Activated T-cell treated with anti-CD3 and anti-CD28 coated beads, Interleukin-2, amount 50 U/mL, for 4 hours (primary cell): Measurements from ENCODE around the gene TSHZ3. TPM values are rescaled to one million over a fixed set of nuclear protein-coding genes. Genes with fewer than 3 reads are reported as not detected.

ENCODE experiments used
- ATAC-seq, 2 donors: fragments of 200-7000 bp; cut with Tn5 transposase; one replicate each; pipeline ENCODE4 v1.10.0; 2021
- DNase-seq: peaks from one replicate; pipeline ENCODE4 v3.0.0-alpha.2; 2020
- H3K27me3 Mint-ChIP-seq: one replicate; pipeline ENCODE4 v1.8.0; 2021; ENCODE audit warnings: low read depth, mixed read lengths
- H3K36me3 Mint-ChIP-seq: one replicate; pipeline ENCODE4 v1.8.0; 2022; ENCODE audit warnings: mixed read lengths; ENCODE audit not compliant: insufficient read depth
- H3K4me1 Mint-ChIP-seq: one replicate; pipeline ENCODE4 v1.8.0; 2021; ENCODE audit warnings: low read depth, mixed read lengths
- H3K4me3 Mint-ChIP-seq: one replicate; pipeline ENCODE4 v1.8.0; 2021; ENCODE audit warnings: mild to moderate bottlenecking, moderate library complexity, mixed read lengths
- H3K9me3 Mint-ChIP-seq: one replicate; pipeline ENCODE4 v1.8.0; 2021; ENCODE audit warnings: mixed read lengths
- total RNA-seq, 3 donors: library from RNA; stranded (reverse); gene quantifications; one replicate each; pipeline ENCODE4 v1.2.1, GENCODE V29; 2021

Gene TSHZ3
- total RNA-seq, 3 donors from 2014 or later, result 0.25 to 0.95 (median 0.63) TPM

DNA sequence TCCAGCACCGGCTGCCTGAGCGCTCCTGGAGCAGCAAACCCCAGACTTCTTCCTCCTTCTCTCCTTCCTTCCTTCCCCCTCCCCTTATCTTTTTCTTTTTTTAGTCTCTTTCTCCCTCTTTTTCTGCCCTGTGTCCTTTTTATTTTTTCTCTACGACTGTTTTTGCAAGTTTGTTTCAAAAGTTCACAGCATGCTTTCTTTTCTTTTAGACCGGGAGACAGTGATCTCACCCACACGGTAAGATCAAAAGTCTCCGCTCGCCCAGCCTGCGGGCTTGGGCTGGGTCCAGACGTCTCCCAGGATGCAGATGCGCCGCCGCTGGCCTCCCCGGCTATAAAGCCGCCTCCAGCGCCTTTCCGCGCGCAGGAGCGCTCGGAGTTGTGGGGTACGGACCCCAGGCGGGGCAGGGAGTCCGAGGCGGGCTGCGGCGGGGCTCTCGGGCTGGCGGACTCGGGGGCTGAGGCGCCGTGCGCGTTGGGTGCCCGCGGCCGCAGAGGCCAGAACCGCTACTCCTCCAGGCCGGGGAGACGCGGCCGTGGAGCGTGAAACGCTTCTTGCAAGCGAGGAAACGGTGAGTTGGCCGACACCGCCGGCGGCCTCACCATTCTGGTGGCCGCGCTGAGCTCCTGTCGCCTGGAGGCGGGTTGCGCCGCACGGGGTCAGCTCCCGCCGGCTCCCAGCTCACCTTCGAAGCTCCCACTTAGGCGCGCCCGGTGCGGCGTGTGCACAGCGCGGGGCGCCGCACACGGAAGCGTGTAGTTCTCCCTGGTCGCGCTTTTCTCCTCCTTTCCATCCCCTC lies 2.0 kb upstream of the TSHZ3 start:
- Mint-ChIP-seq H3K4me3 (peak overlapping the region; percentile 91), H3K9me3 (no peaks in the 10 kb centered on the region), H3K36me3 (no peaks in the 10 kb centered on the region), H3K4me1 (peaks cover 50% of the 10 kb centered on the region), H3K27me3 (peaks cover 66% of the 10 kb centered on the region)
- DNase-seq (no peak), ATAC-seq (no peak)

DNA sequence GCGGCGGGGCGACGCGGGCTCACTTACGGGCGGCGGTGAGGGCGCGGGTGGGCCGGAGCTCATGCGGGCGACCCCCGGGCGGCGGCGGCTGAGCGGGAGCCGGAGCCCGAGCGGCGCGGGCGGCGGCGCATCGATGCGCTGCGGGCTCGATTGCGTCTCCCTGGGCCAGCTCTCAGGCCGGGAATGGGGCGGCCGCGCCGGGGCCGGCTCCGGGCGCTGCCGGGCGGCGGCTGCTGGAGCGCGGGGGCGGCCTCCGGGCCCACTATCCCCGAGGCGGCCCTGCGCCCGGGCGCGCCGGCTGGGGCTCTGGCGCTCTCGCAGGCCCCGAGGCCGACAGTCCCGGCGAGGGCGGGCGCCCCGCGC lies 1.4 kb upstream of the TSHZ3 start:
- Mint-ChIP-seq H3K9me3 (no peaks in the 10 kb centered on the region), H3K27me3 (peaks cover 66% of the 10 kb centered on the region), H3K4me3 (peak overlapping the region; percentile 91), H3K4me1 (peaks cover 48% of the 10 kb centered on the region), H3K36me3 (no peaks in the 10 kb centered on the region)
- ATAC-seq, result peak; percentile 25 to 36
- DNase-seq, result no peak

DNA sequence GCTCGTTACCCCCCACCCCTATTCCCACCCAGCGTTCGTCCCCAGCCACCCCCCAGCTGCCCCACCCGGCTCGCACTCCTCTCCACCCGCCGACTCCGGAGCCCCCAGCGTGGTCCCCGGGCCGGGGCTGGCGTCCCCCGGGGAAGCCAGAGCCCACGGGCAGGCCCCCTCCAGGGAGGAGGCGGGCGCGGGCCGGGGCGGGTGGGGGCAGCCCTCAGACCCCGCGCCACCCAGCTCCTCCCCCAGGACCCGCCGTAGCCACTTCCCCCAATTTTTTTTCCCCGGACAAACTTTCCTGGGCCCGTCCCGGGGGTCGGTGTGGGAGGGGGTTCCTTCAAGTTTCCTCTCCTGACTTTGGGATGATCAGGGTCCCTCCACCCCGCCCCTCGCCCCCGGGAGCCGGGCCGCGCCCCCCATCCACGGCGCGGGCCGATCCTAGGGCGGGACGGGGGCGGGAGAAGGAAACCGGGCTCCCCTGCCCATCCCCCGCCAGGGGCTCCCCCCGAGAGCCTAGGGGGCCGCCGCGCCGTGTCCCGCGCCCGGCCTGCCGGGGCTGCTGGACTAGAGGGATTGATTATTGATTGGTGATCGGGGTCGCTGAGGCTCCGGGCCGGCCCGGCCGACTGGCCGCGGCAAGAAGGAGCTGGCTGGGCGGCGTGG lies 927 bp upstream of the TSHZ3 start:
- DNase-seq, result no peak
- ATAC-seq, result no peak
- Mint-ChIP-seq H3K36me3 (no peaks in the 10 kb centered on the region), H3K9me3 (no peaks in the 10 kb centered on the region), H3K27me3 (peaks cover 62% of the 10 kb centered on the region), H3K4me1 (peaks cover 44% of the 10 kb centered on the region), H3K4me3 (peak overlapping the region; percentile 53)

DNA sequence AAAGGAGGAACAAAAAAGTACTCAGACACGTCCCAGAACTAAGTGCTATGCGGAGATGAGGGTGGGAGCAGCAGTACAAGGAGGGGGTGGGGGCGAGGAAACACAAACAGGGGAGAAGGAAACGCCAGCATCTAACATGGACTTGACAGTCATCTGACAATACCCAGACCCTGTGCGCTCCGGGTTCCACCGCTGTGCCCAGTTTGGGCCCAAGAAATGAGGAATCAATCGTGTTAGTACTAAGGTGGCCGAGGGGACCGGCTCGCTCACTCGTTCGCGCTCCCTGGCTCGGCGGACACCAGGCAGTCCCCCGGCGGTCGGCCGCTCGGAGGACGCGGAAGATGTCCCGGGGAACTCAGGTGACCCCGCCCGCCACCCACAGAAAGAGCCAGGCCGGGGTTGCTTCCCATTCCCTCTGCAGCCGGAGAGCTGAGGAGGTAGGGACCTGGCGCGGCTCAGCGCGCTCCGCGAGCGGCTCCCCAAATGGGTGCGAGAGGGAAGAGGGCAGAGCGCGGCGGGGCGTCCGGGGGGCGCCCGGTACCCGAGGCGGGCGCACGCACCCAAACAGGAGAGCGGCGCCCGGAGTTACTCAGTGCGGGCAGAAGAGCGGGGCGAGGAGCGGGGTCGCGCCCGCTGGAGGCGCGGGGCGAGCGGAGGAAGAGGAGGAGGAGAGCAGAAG lies 616 bp downstream of the TSHZ3 start:
- peaks cover 53% of the 10 kb centered on the region for H3K27me3 Mint-ChIP-seq
- H3K4me3 Mint-ChIP-seq, result peak overlapping the region; percentile 76
- H3K4me1 Mint-ChIP-seq, result peaks cover 32% of the 10 kb centered on the region
- no peaks in the 10 kb centered on the region for H3K36me3 Mint-ChIP-seq
- peak; percentile 27 to 30 for ATAC-seq
- H3K9me3 Mint-ChIP-seq, result no peaks in the 10 kb centered on the region
- no peak for DNase-seq

DNA sequence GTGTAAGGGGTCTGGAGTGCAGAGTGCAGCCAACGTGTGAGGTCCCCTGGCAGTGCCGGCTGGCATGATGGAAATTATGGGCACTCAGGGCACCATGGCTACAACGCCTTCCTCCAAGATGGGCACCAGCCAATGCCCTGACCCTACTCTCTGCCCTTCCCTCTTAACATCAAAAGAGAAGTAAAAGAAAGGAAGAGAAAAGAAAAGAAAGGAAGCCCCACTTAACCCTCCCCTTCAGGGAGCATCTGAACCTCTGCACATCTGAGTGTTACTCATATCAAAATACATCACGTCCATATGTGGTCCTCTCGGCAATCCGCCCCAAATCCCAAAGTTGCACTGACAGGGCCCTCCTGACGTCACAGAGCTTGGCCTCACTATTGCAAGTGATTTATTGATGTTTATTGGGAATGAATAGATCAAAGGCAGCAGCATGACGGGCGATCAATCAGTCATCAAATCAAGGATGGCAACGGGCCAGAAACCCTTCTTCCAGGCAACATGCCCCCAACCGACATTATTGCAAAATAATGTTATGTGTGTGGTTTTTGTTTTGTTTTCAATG lies 1.3 kb downstream of the TSHZ3 start:
- H3K4me3 Mint-ChIP-seq, result peak overlapping the region; percentile 76
- no peaks in the 10 kb centered on the region for H3K36me3 Mint-ChIP-seq
- DNase-seq, result no peak
- no peaks in the 10 kb centered on the region for H3K9me3 Mint-ChIP-seq
- peaks cover 25% of the 10 kb centered on the region for H3K4me1 Mint-ChIP-seq
- peaks cover 46% of the 10 kb centered on the region for H3K27me3 Mint-ChIP-seq
- ATAC-seq, result no peak

DNA sequence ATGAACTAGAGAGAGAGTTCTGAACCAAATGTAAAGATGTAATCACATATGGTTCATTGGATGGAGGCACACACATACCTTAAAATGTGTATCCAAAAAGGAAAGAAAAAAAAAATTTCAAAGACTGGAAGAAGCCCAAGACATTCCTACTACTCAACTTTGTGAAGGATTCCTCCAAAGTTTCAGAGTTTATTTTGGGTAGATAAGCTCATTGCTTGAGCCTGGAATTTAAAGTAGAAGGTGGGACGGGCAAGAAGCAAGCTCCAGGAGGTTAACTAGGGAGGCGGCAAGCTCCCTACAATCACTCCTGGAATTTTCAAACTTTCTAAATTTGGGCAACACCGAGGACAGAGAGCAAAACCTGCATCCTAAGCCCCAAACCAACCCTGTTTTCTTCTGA lies 1.9 kb downstream of the TSHZ3 start:
- Mint-ChIP-seq H3K27me3 (peaks cover 40% of the 10 kb centered on the region), H3K36me3 (no peaks in the 10 kb centered on the region), H3K4me3 (peak overlapping the region; percentile 76), H3K4me1 (peaks cover 19% of the 10 kb centered on the region), H3K9me3 (no peaks in the 10 kb centered on the region)
- DNase-seq (no peak), ATAC-seq (no peak)

DNA sequence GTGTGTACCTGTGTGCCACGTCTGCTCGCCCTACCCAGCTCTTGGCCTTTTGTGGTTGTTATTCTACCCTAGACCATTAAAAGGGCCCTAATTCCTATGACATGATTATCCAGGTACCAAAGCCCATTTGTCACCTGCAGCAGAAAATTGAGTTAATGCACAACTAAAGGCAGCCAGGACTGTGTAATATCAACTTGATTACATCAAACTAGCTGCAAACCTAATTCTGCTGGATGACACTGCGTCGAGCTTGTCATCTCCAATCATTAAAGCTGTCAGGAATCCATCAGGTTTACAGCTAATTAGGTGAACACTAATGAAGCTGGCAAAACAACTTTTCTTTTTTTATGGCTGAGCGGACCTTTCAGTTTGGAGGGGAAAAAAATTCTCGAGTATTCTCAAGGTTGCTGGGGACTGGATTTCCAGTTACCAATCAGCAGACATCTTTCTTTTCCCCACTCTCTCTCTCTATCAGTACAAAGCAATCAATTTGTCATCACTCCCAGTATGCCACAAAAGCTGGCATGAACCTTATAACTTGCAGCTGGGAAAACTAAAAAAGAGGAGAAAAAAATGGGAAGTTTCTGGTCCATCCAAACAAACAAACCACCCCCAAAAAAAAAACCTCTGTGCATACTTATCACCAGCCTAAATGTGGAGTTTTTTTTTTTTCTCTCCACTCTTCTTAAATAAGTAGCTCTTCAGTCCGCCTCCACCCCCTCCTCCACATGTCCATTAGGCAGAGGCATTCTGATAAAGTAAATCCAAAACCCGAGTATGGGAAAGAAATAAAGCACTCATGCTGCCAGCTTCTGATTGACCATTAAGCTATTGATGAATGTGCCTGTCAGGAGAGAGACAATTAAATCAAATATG lies 2.8 kb downstream of the TSHZ3 start:
- H3K9me3 Mint-ChIP-seq, result no peaks in the 10 kb centered on the region
- ATAC-seq (no peak), DNase-seq (no peak)
- H3K4me3 Mint-ChIP-seq, result no peak overlapping the region
- peaks cover 32% of the 10 kb centered on the region for H3K27me3 Mint-ChIP-seq
- no peaks in the 10 kb centered on the region for H3K36me3 Mint-ChIP-seq
- peaks cover 18% of the 10 kb centered on the region for H3K4me1 Mint-ChIP-seq

DNA sequence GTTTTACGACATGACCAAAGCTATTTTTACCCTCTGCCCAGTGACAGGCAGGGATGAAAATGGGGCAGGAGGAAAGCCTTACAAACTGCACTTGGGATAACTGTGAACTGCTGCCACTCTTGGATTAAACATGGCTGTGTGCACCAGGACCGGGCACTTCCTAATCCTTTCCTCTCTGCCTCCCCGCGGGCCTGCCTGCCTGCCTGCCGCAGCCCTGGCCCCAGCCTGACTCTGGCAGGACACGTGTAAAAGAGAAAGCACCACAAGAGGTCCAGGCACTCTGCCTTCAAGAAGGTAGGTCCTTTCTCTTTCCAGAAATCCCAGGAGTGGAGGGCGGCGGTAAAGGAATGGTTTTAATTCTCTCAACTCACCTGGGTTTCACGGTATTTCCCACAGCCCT lies 4.8 kb downstream of the TSHZ3 start:
- DNase-seq, result no peak
- peaks cover 32% of the 10 kb centered on the region for H3K4me1 Mint-ChIP-seq
- no peaks in the 10 kb centered on the region for H3K9me3 Mint-ChIP-seq
- H3K4me3 Mint-ChIP-seq, result no peak overlapping the region
- peaks cover 29% of the 10 kb centered on the region for H3K27me3 Mint-ChIP-seq
- ATAC-seq, result no peak
- H3K36me3 Mint-ChIP-seq, result no peaks in the 10 kb centered on the region

DNA sequence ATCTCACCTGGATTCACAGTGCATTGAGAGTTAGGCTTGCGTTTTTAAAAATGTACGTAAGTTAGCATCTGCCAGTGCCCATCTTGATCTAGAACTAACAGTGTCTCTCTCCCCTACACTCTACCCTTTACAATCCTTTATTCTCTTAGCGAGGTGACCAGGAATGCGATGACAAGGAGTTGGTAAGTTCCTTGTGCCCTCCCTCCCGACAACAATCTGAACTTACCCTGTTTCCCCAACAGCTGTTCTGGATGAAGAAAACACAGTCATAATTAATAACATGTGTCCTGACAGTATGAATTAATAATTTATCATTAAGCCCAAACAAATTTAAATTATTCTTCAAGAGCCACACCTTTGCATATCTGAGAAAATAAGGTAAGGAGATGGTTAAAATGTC lies 6.3 kb downstream of the TSHZ3 start:
- no peaks in the 10 kb centered on the region for H3K9me3 Mint-ChIP-seq
- H3K4me3 Mint-ChIP-seq, result no peak overlapping the region
- DNase-seq, result no peak
- no peak for ATAC-seq
- H3K36me3 Mint-ChIP-seq, result no peaks in the 10 kb centered on the region
- peaks cover 36% of the 10 kb centered on the region for H3K4me1 Mint-ChIP-seq
- H3K27me3 Mint-ChIP-seq, result peaks cover 23% of the 10 kb centered on the region

DNA sequence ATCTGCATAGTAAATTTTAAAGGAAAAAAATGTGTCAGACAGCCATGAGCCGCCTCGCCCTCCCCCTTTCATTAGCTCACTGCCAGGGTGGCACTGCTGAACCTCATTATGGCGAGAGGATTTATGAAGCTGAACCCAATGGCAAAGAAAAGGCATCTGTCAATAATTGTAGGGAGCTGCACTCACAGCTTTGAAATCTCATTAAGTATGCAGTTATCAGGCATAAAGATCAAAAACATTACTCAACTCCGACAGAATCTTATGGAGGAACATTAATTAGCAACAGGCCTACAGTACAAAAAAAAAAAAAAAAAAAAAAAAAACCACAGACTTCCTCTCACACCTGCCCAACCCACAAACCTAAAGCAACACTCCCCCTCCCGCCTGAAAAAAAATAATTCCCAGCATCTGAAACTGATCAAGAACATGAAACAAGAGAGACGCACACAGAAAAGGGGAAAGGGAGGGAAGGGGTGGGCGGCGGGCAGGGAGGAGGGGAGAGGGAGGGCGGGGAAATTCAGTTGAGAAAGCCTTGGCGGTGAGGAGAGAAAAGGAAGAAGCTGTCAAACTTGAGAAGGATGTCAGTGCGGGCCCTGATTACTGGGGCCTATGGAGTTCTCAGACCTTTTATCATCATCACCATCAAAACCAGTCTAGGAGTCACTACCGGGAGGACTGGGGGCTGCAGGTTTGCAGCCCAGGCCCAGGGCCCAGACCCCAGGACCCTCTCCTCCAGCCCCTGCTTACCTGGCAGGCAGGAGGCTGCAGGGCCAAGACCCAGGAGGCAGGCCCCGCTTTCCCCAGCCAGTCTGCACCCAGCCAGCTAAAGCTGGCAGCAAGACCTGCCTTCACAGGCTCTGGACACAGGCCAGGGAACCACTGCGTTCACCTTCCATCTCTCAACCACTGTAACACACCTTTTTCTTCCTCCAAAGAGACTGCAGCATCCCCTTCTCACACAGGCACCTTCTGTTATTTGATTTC lies 8.9 kb downstream of the TSHZ3 start:
- Mint-ChIP-seq H3K9me3 (no peaks in the 10 kb centered on the region), H3K4me1 (peaks cover 29% of the 10 kb centered on the region), H3K4me3 (peak overlapping the region; percentile 63), H3K27me3 (peaks cover 6% of the 10 kb centered on the region), H3K36me3 (peaks cover 2% of the 10 kb centered on the region)
- DNase-seq (no peak), ATAC-seq (peak; percentile 41 to 43)

DNA sequence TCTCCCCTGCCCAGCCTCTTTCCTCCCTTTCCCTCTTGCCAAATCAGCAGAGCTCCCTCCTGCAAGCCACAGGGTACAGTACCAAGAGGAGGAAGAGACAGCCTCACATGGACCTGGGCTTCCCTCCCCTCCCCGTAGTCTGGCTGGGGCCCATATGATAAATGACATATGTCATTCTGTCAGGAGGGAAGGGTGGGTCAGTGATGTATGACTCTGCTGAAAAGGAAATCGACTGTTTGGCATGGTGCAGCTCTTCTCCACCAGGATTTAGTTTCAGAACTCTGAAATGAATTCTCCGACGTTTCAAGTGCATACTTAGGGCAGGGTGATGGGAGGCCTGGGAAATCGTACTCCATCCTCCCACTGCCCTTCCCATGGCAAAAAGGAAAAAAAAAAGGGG lies 9.8 kb downstream of the TSHZ3 start:
- no peak overlapping the region for H3K4me3 Mint-ChIP-seq
- no peak for DNase-seq
- no peak for ATAC-seq

DNA sequence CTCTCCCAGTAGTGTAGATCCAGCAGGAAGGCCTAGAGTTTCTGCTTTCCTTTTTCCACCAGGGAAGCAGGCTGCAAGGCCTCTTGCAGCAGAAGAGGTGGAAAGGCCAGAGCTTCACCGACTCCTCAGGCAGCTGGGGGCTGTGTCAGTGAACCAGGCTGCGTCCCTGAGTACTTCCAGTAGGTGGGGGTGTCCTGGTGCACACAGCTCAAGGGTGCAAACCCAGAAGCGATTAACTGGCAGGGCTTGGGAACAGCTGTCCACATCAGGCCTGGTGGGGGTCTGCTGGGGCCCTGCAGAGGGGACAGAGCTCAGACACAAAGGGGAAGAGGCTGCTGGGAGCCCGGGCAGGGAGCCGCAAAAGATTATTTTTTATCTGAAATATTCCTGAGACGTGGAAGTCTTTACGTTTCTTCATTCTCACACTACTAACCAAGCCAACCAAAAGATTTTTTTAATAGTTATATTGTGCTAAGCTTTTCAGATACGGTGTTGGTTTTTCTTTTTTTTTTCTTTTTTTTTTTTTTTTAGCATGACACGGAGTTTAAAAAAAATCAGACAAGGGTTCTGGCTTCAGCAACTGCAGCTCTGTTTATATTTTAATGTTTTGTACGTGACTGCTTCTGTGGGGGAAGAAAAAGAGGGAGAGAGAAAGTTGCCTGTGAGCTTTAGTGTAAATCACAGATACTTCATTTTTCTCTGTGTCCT lies 11.0 kb downstream of the TSHZ3 start:
- Mint-ChIP-seq H3K36me3 (peaks cover 2% of the 10 kb centered on the region), H3K4me1 (peaks cover 29% of the 10 kb centered on the region), H3K9me3 (no peaks in the 10 kb centered on the region), H3K27me3 (peaks cover 2% of the 10 kb centered on the region), H3K4me3 (no peak overlapping the region)
- no peak for DNase-seq
- peak in 1 of 2 donors; percentile 48 for ATAC-seq

More for the DNA sequence above, 9.8 kb downstream of the TSHZ3 start:
- H3K9me3 Mint-ChIP-seq, result no peaks in the 10 kb centered on the region
- H3K4me1 Mint-ChIP-seq, result peaks cover 29% of the 10 kb centered on the region
- peaks cover 2% of the 10 kb centered on the region for H3K36me3 Mint-ChIP-seq
- H3K27me3 Mint-ChIP-seq, result peaks cover 2% of the 10 kb centered on the region
